PC-3 (cell line): ENCODE data around the gene RCOR1. TPM values are rescaled to one million over a fixed set of nuclear protein-coding genes. Genes with fewer than 3 reads are reported as not detected.

Experiments used
- ATAC-seq: fragments of 200-7000 bp; cut with Tn5 transposase; 2 replicates; pipeline ENCODE4 v1.9.1; 2020; ENCODE audit warnings: mild to moderate bottlenecking, moderate library complexity
- BruUV-seq: library from RNA; stranded (reverse); fragments of 400-500 nt; replicated peaks from 2 replicates; lab custom pipeline; 2021; lab: Mats Ljungman, UMichigan
- CTCF ChIA-PET: fragments of 300-600 bp; sonication (Branson Sonifier 250); formaldehyde crosslinking; loops from one replicate; lab custom pipeline; 2022; ENCODE audit warnings: antibody characterized with exemption; lab: Charles Lee
- POLR2A ChIA-PET: fragments of 300-600 bp; sonication (Branson Sonifier 250); formaldehyde crosslinking; loops from one replicate; lab custom pipeline; 2022; ENCODE audit warnings: antibody characterized with exemption; ENCODE audit not compliant: unreplicated experiment; lab: Charles Lee
- DNase-seq: peaks from one replicate; pipeline ENCODE4 v3.0.0-alpha.2; 2015
- H2AFZ ChIP-seq: fragments of 300-600 bp; sonication (generic); 2 replicates; pipeline ENCODE4 v1.6.0; 2016; ENCODE audit warnings: antibody characterized with exemption, low read length
- H3F3A ChIP-seq: fragments of 300-600 bp; sonication (generic); one replicate; pipeline ENCODE4 v1.6.0; 2017; ENCODE audit warnings: antibody characterized with exemption, low read length, control low read depth, mild to moderate bottlenecking; ENCODE audit not compliant: unreplicated experiment
- H3K27ac ChIP-seq: fragments of 300-600 bp; sonication (generic); 2 replicates; pipeline ENCODE4 v1.5.1; 2016; ENCODE audit warnings: mild to moderate bottlenecking, low read length
- H3K27me3 ChIP-seq: fragments of 300-600 bp; sonication (generic); 2 replicates; pipeline ENCODE4 v1.6.1; 2016; ENCODE audit warnings: low read length, mixed read lengths
- H3K36me3 ChIP-seq: fragments of 300-600 bp; sonication (generic); 2 replicates; pipeline ENCODE4 v1.6.1; 2016; ENCODE audit warnings: low read depth, mixed run types, low read length, mixed read lengths
- H3K4me1 ChIP-seq: fragments of 300-600 bp; sonication (generic); 2 replicates; pipeline ENCODE4 v1.5.1; 2016; ENCODE audit warnings: low read length; ENCODE audit not compliant: insufficient read depth
- H3K4me2 ChIP-seq: fragments of 300-600 bp; sonication (generic); 2 replicates; pipeline ENCODE4 v1.6.0; 2016; ENCODE audit warnings: low read length
- H3K4me3 ChIP-seq: fragments of 300-600 bp; sonication (generic); 2 replicates; pipeline ENCODE4 v1.5.1; 2016; ENCODE audit warnings: mild to moderate bottlenecking, low read length, mixed read lengths
- H3K79me2 ChIP-seq: fragments of 300-600 bp; sonication (generic); 2 replicates; pipeline ENCODE4 v1.6.1; 2017; ENCODE audit warnings: low read length, mixed read lengths
- H3K9ac ChIP-seq: fragments of 300-600 bp; sonication (generic); 2 replicates; pipeline ENCODE4 v1.6.0; 2016; ENCODE audit warnings: mild to moderate bottlenecking, low read length
- H3K9me2 ChIP-seq: fragments of 300-600 bp; sonication (generic); replicated peaks from 2 replicates; pipeline ENCODE4 v1.6.1; 2016; ENCODE audit warnings: mixed run types, low read length, mixed read lengths
- H3K9me3 ChIP-seq: fragments of 300-600 bp; sonication (generic); 2 replicates; pipeline ENCODE4 v1.6.1; 2016; ENCODE audit warnings: low read length, mixed read lengths
- H4K20me1 ChIP-seq: fragments of 300-600 bp; sonication (generic); 2 replicates; pipeline ENCODE4 v1.6.1; 2016; ENCODE audit warnings: low read length, mixed read lengths
- EZH2 ChIP-seq: fragments of 300-600 bp; sonication (generic); IDR thresholded peaks from one replicate; pipeline ENCODE4 v1.6.1; 2017; ENCODE audit warnings: antibody characterized with exemption, mild to moderate bottlenecking, low read length; ENCODE audit not compliant: unreplicated experiment
- EZH2phosphoT487 ChIP-seq: fragments of 300-600 bp; sonication (generic); IDR thresholded peaks from 2 replicates; pipeline ENCODE4 v1.6.1; 2018; ENCODE audit warnings: mild to moderate bottlenecking, antibody characterized with exemption, low read length, borderline replicate concordance
- intact Hi-C: fragments of 100-400 bp; cut with micrococcal nuclease; formaldehyde crosslinking; loops from 2 replicates; pipeline ENCODE4 v1.9.0; 2023
- total RNA-seq: library from RNA; depleted of rRNA; stranded (reverse); fragments of >200 nt; gene quantifications from 2 replicates; pipeline ENCODE4 v1.2.3, GENCODE V29; 2014
- TF ChIP-seq, protein P1 (sequence below): fragments of 300-600 bp; sonication (generic); conservative IDR thresholded peaks from 2 replicates; pipeline ENCODE4 v1.5.1; 2017; ENCODE audit warnings: antibody characterized with exemption, low read depth, mild to moderate bottlenecking, low read length

The RCOR1 gene
- total RNA-seq, 1 experiment from 2014 or later, result 22.2 TPM

DNA sequence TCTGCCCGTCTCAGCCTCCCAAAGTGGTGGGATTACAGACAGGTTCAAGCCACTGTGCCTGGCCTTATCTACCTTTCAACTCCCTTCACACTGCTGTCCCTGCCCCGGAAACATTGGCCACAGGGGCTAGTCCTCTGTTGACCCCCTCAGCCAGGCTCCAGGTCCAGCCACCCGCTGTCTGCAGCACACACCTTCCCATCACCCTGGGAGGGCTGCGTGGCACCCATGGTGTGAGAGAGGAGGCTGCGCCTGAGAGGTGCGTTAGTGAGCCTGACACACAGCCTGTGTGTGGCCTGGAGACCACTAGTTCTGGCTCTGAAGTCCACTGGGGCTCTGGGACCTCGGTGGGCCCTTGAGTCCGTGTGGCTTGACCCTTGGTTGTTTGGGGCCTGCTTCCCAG is 156.4 kb downstream of the RCOR1 start:
- H3K4me2 ChIP-seq, result no peak overlapping the region
- ChIA-PET POLR2A (no interaction called here), CTCF (no interaction called here)
- H3K27me3 ChIP-seq, result no peaks in the 10 kb centered on the region
- BruUV-seq, result no TSS peak
- no peaks in the 10 kb centered on the region for H3K9me2 ChIP-seq
- H3K9ac ChIP-seq, result no peak overlapping the region
- H3K9me3 ChIP-seq, result no peaks in the 10 kb centered on the region
- H4K20me1 ChIP-seq, result no peaks in the 10 kb centered on the region
- no peaks in the 10 kb centered on the region for H3K79me2 ChIP-seq
- no peak overlapping the region for H2AFZ ChIP-seq
- no peak for ATAC-seq
- DNase-seq, result no peak
- H3K27ac ChIP-seq, result no peak overlapping the region
- TF ChIP-seq, protein P1, sequence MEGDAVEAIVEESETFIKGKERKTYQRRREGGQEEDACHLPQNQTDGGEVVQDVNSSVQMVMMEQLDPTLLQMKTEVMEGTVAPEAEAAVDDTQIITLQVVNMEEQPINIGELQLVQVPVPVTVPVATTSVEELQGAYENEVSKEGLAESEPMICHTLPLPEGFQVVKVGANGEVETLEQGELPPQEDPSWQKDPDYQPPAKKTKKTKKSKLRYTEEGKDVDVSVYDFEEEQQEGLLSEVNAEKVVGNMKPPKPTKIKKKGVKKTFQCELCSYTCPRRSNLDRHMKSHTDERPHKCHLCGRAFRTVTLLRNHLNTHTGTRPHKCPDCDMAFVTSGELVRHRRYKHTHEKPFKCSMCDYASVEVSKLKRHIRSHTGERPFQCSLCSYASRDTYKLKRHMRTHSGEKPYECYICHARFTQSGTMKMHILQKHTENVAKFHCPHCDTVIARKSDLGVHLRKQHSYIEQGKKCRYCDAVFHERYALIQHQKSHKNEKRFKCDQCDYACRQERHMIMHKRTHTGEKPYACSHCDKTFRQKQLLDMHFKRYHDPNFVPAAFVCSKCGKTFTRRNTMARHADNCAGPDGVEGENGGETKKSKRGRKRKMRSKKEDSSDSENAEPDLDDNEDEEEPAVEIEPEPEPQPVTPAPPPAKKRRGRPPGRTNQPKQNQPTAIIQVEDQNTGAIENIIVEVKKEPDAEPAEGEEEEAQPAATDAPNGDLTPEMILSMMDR, result no peak
- TF ChIP-seq EZH2phosphoT487, result no peak
- intact Hi-C loops, result no loop called here
- H3K4me3 ChIP-seq, result no peak overlapping the region
- H3F3A ChIP-seq, result no peaks in the 10 kb centered on the region
- no peaks in the 10 kb centered on the region for H3K36me3 ChIP-seq
- H3K4me1 ChIP-seq, result no peaks in the 10 kb centered on the region

DNA sequence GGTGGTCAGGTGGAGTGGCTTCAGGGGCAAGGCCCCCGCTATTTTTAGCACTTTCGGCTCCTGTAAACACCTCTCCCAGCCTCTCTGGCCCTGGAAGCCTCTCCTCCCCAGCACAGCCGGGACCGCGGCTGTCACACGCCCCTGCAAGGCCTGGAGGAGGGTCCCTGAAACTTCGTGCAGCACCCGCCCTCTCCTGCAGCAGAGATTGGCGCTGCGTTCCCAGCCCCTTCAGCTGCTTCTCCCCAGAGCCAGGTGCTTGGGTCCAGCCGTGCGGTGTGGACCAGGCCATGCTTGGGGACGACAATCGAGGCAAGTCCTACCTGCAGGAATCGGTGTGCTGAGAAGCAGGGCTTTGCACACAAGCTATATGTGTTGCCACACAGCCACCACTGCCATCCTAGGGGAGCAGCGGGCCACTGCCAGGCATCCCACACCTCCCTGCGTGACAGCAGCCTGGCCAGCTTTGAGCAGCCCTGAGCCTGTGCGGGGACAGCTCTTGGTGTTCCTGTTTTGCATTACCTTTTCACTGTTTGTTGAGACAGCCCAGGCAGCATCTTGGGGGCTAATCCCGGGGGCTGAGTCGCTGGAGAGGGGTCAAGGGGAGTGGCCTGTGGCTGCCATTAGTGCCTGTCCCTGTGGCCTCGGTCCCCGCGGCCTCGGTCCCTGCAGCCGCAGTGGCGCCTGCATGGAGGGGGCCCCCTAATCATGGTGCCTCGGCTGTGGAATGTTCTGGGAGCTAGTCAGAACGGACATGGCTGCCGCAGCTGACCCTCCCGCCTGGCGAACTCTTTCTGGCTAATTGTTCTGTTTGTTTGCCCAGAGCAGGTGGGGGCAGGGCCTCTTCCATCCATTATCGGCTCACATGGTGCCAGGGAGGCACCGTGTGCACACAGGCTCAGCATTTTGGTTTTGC is 157.2 kb downstream of the RCOR1 start:
- H3K36me3 ChIP-seq, result no peaks in the 10 kb centered on the region
- no peak overlapping the region for H3K4me3 ChIP-seq
- no peaks in the 10 kb centered on the region for H3K9me2 ChIP-seq
- ChIA-PET CTCF (no interaction called here), POLR2A (no interaction called here)
- no peak for TF ChIP-seq EZH2phosphoT487
- TF ChIP-seq, protein P1, result no peak
- no peak for TF ChIP-seq EZH2
- no peaks in the 10 kb centered on the region for H3K9me3 ChIP-seq
- BruUV-seq, result no TSS peak
- no peak overlapping the region for H3K9ac ChIP-seq
- H4K20me1 ChIP-seq, result no peaks in the 10 kb centered on the region
- ATAC-seq, result no peak
- no peak overlapping the region for H3K27ac ChIP-seq
- no peaks in the 10 kb centered on the region for H3K4me1 ChIP-seq
- intact Hi-C loops, result no loop called here
- H2AFZ ChIP-seq, result no peak overlapping the region
- H3K4me2 ChIP-seq, result no peak overlapping the region
- no peaks in the 10 kb centered on the region for H3F3A ChIP-seq
- H3K27me3 ChIP-seq, result no peaks in the 10 kb centered on the region
- DNase-seq, result no peak
- H3K79me2 ChIP-seq, result no peaks in the 10 kb centered on the region

DNA sequence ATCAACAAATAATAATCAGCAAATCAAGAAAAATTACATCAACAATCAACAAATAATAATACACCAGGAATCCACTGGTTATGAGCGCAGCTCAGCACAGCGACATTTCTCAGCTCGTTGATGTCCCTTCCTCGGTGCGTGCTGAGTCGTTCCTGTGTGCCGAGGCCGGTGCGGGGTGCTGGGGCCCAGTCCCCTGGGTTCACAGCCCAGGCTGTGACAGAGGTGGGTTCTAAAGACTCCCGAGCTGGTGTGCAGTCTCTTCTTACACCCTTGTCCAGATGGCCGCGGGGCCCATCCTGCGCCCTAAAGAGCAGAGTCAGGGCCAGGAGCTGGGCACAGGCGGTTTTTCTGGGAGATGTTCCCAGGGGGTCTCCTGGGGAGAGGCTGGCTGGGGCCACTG is 157.9 kb downstream of the RCOR1 start:
- ATAC-seq (no peak), DNase-seq (no peak)
- H3K4me1 ChIP-seq, result no peaks in the 10 kb centered on the region
- H3K9me2 ChIP-seq, result no peaks in the 10 kb centered on the region
- no peak overlapping the region for H3K4me3 ChIP-seq
- CTCF ChIA-PET, result no interaction called here
- H3K9me3 ChIP-seq, result no peaks in the 10 kb centered on the region
- H3F3A ChIP-seq, result no peaks in the 10 kb centered on the region
- H4K20me1 ChIP-seq, result no peaks in the 10 kb centered on the region
- no peaks in the 10 kb centered on the region for H3K36me3 ChIP-seq
- no peaks in the 10 kb centered on the region for H3K79me2 ChIP-seq
- no peak overlapping the region for H3K9ac ChIP-seq
- TF ChIP-seq, protein P1, result no peak
- H3K27me3 ChIP-seq, result no peaks in the 10 kb centered on the region
- BruUV-seq, result no TSS peak
- H3K27ac ChIP-seq, result no peak overlapping the region
- H2AFZ ChIP-seq, result no peak overlapping the region
- POLR2A ChIA-PET, result no interaction called here
- intact Hi-C loops, result no loop called here
- no peak overlapping the region for H3K4me2 ChIP-seq
